SK-N-SH (cell line): ENCODE results near the gene SPATA21.
"Not testable (repeated sequence)": the region's sequence is repeated elsewhere in the genome, so short reads cannot be mapped to it uniquely, and the experiment has no call there.

Source experiments
- ELF1 ChIP-seq: IDR thresholded peaks from 2 replicates; pipeline ENCODE4 v1.4.0; 2012
- EP300 ChIP-seq, 2 experiments: IDR thresholded peaks; 2 replicates each; pipeline versions ENCODE4 v1.4.0 to v1.6.1; 2012; ENCODE audit warnings: borderline replicate concordance in 1 of 2, low read depth in 1 of 2, low read length in 1 of 2
- EZH2phosphoT487 ChIP-seq: fragments of 200-600 bp; sonication (generic); IDR thresholded peaks from 2 replicates; pipeline ENCODE4 v1.6.1; 2017; ENCODE audit warnings: low read depth, mixed run types, mild to moderate bottlenecking, antibody characterized with exemption, moderate library complexity, borderline replicate concordance
- GABPA ChIP-seq: IDR thresholded peaks from 2 replicates; pipeline ENCODE4 v1.4.0; 2012; ENCODE audit warnings: low read depth, mild to moderate bottlenecking
- JUND ChIP-seq: IDR thresholded peaks from 2 replicates; pipeline ENCODE4 v1.4.0; 2012
- RCOR1 ChIP-seq: fragments of 150-350 bp; IDR thresholded peaks from 2 replicates; pipeline ENCODE4 v1.6.1; 2017; ENCODE audit warnings: antibody characterized with exemption, low read length
- RFX5 ChIP-seq: IDR thresholded peaks from 2 replicates; pipeline ENCODE4 v1.6.1; 2012; ENCODE audit warnings: mild to moderate bottlenecking, improper control_type of control experiment, low read length
- TAF1 ChIP-seq: IDR thresholded peaks from 2 replicates; pipeline ENCODE4 v1.6.1; 2012; ENCODE audit warnings: low read depth, mild to moderate bottlenecking, low read length, moderate library complexity, borderline replicate concordance
- YY1 ChIP-seq: IDR thresholded peaks from 2 replicates; pipeline ENCODE4 v1.4.0; 2012; ENCODE audit warnings: low read depth, mild to moderate bottlenecking
- TF ChIP-seq, protein P1 (sequence below): fragments of 200-600 bp; sonication (generic); IDR thresholded peaks from 2 replicates; pipeline ENCODE4 v1.6.1; 2017; ENCODE audit warnings: antibody characterized with exemption, mild to moderate bottlenecking, moderate library complexity

DNA sequence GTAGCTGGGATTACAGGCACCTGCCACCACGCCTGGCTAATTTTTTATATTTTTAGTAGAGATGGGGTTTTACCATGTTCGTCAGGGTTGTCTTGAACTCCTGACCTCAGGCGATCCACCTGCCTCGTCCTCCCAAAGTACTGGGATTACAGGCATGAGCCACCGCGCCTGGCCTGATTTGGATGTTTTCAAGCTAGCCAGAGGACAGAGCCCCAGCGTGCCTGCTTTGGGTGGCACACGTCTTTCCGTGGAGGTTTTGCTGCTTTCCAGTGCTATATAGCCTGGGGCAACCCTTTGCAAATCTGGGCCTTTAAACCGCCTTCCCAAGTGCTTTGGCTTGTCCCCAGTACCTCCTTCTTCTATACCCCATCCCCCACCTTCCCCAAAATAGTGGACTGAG is 18.9 kb upstream of the SPATA21 start:
- TF ChIP-seq YY1; GABPA; JUND; EP300 (IDR thresholded peaks at IDR 0.05; ENCODE audit: borderline replicate concordance in 1 of 2, low read depth in 1 of 2, low read length in 1 of 2); RFX5; EZH2phosphoT487; RCOR1; TAF1; ELF1: not testable (repeated sequence)
- TF ChIP-seq, protein P1, sequence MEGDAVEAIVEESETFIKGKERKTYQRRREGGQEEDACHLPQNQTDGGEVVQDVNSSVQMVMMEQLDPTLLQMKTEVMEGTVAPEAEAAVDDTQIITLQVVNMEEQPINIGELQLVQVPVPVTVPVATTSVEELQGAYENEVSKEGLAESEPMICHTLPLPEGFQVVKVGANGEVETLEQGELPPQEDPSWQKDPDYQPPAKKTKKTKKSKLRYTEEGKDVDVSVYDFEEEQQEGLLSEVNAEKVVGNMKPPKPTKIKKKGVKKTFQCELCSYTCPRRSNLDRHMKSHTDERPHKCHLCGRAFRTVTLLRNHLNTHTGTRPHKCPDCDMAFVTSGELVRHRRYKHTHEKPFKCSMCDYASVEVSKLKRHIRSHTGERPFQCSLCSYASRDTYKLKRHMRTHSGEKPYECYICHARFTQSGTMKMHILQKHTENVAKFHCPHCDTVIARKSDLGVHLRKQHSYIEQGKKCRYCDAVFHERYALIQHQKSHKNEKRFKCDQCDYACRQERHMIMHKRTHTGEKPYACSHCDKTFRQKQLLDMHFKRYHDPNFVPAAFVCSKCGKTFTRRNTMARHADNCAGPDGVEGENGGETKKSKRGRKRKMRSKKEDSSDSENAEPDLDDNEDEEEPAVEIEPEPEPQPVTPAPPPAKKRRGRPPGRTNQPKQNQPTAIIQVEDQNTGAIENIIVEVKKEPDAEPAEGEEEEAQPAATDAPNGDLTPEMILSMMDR = not testable (repeated sequence)
